ENCODE data around the gene SLC41A1.
"Not testable (repeated sequence)": the region's sequence is repeated elsewhere in the genome, so short reads cannot be mapped to it uniquely, and the experiment has no call there.

SLC41A1 gene

DNA sequence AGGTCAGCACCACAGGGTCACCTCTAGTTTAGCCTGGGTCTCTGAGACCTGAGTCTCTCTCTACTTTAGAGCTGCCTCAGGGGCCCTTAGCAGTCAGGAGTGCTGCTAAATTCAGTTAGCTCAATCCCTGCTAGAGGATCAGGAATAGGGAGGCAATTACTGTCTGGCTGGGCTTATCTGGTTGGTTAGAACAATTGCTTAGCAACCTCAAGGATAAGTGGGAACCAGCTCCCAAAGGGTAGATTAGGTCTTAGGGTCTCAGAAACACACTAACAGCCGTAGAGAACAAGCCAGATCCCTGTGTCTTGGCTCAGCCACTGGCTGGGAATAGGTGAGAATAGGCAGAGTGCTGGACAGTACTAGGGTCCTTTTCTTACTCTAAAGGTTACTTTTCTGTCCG is 29.2 kb upstream of the SLC41A1 start:
- no peak for DNase-seq
- Histone ChIP-seq H3K27me3 (replicated peaks; ENCODE audit: control insufficient read depth, insufficient read depth, low read length, poor library complexity, severe bottlenecking) (no peaks in the 10 kb centered on the region), H3K4me1 (ENCODE audit: control insufficient read depth, insufficient read depth, low read length, poor library complexity, severe bottlenecking) (no peaks in the 10 kb centered on the region), H3K4me3 (ENCODE audit: insufficient read depth, low read depth, low read length, poor library complexity, severe bottlenecking) (no peak overlapping the region), H3K9me3 (ENCODE audit: control insufficient read depth, low read length) (no peaks in the 10 kb centered on the region), H3K27ac (ENCODE audit: insufficient read depth, low read length, poor library complexity, severe bottlenecking) (no peak overlapping the region), H3K36me3 (ENCODE audit: control insufficient read depth, insufficient read depth, low read length) (no peaks in the 10 kb centered on the region)

DNA sequence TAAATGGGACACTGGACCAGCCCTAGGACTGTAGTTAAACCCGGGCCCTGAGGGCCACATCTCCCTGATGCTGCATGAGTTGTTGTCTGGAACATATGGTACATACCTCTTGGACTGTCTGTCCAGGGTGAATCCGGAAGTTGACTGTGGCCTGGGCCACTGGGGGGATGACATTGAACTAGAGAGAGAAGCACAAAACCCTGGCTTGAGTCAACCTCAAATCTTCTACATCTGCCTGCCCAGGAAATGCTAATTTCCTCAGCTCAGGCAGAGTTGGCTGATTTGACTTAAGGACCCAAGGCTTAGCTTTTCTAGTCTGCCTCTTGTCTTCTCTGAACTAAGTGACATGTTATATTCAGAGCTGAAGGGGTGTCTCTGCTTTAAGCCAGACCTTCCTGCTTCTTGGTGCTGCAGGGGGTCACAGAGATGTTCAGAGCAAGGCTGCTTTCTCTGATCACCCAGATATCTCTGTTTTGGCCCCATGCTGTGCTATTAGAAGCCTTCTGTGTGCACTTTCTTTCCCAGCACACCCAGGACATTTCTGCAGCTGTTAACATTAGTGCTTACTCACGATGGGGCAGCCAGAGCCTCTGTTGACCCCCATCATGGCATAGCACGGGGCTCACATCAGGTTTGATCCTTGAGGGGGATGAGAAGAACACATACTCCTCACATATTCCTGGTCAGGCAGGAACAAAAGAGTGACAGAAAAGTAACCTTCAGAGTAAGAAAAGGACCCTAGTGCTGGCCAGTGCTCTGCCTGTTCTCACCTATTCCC is 27.3 kb upstream of the SLC41A1 start:
- H3K9me3 ChIP-seq (ENCODE audit: control insufficient read depth, low read length): no peaks in the 10 kb centered on the region
- no peak overlapping the region for H3K27ac ChIP-seq (ENCODE audit: insufficient read depth, low read length, poor library complexity, severe bottlenecking)
- H3K4me3 ChIP-seq (ENCODE audit: insufficient read depth, low read depth, low read length, poor library complexity, severe bottlenecking): no peak overlapping the region
- DNase-seq: no peak
- no peaks in the 10 kb centered on the region for H3K36me3 ChIP-seq (ENCODE audit: control insufficient read depth, insufficient read depth, low read length)
- H3K27me3 ChIP-seq (replicated peaks; ENCODE audit: control insufficient read depth, insufficient read depth, low read length, poor library complexity, severe bottlenecking): no peaks in the 10 kb centered on the region
- H3K4me1 ChIP-seq (ENCODE audit: control insufficient read depth, insufficient read depth, low read length, poor library complexity, severe bottlenecking): no peaks in the 10 kb centered on the region

DNA sequence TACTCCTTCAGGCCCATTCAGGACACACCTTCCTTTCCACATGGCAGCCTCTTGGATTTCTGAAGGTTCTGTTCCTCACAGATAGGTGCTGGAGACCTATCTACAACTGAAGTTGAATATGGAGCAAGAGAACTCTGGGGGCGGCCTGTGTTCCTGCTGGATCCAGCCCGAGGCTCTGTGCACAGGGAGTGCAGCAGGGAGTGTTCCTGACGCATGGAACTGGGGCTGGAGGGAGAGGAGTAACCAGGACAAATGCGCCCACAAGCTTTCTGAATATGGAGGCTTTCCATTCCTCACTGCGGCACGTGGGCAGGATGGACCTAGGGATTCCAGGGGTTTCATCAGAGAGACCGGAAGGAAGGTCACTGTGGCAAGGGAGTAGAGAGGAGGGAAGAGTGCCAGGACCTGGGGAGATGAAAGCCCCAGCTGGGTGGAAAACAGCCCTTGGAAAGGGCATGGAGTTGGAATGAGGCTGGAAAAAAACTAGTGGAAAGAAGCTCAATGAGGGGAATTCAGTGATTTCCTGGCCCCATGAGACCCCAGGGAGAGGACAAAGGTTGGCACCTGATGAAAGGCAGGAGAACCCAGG is 24.5 kb upstream of the SLC41A1 start:
- no peak overlapping the region for H3K4me3 ChIP-seq (ENCODE audit: insufficient read depth, low read depth, low read length, poor library complexity, severe bottlenecking)
- no peak overlapping the region for H3K27ac ChIP-seq (ENCODE audit: insufficient read depth, low read length, poor library complexity, severe bottlenecking)
- no peak for DNase-seq
- no peaks in the 10 kb centered on the region for H3K4me1 ChIP-seq (ENCODE audit: control insufficient read depth, insufficient read depth, low read length, poor library complexity, severe bottlenecking)
- no peaks in the 10 kb centered on the region for H3K27me3 ChIP-seq (replicated peaks; ENCODE audit: control insufficient read depth, insufficient read depth, low read length, poor library complexity, severe bottlenecking)
- H3K36me3 ChIP-seq (ENCODE audit: control insufficient read depth, insufficient read depth, low read length): no peaks in the 10 kb centered on the region
- no peaks in the 10 kb centered on the region for H3K9me3 ChIP-seq (ENCODE audit: control insufficient read depth, low read length)

GRCh38 chr1:205834751-205835150 is 21.8 kb upstream of the SLC41A1 start:
- H3K4me3 ChIP-seq (ENCODE audit: insufficient read depth, low read depth, low read length, poor library complexity, severe bottlenecking): no peak overlapping the region
- no peaks in the 10 kb centered on the region for H3K27me3 ChIP-seq (replicated peaks; ENCODE audit: control insufficient read depth, insufficient read depth, low read length, poor library complexity, severe bottlenecking)
- no peak for DNase-seq

DNA sequence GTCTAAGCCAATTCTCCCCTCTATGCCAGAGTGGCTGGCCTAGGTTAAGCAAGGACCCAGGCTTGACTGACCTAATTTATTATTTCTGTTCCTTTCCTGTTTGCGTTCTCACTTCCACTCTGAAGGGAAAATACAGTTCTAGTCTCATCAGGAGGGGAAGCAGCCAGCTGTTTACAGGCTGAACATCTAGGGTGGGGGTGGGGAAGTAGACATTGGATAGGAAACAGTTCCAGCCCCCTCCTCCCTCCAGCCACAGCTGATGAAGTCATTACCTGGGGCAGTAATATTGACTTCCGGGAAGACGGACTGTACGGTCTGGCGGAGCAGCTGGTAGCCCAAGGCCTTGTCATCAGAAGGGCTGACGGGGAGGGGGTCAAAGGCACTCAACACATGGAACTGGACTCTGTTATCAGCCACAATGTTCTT is 19.3 kb upstream of the SLC41A1 start:
- no peak overlapping the region for H3K27ac ChIP-seq (ENCODE audit: insufficient read depth, low read length, poor library complexity, severe bottlenecking)
- DNase-seq: no peak
- no peaks in the 10 kb centered on the region for H3K27me3 ChIP-seq (replicated peaks; ENCODE audit: control insufficient read depth, insufficient read depth, low read length, poor library complexity, severe bottlenecking)
- H3K4me3 ChIP-seq (ENCODE audit: insufficient read depth, low read depth, low read length, poor library complexity, severe bottlenecking): no peak overlapping the region
- no peaks in the 10 kb centered on the region for H3K4me1 ChIP-seq (ENCODE audit: control insufficient read depth, insufficient read depth, low read length, poor library complexity, severe bottlenecking)
- no peaks in the 10 kb centered on the region for H3K36me3 ChIP-seq (ENCODE audit: control insufficient read depth, insufficient read depth, low read length)
- no peaks in the 10 kb centered on the region for H3K9me3 ChIP-seq (ENCODE audit: control insufficient read depth, low read length)

More at GRCh38 chr1:205834751-205835150, 21.8 kb upstream of the SLC41A1 start:
- Histone ChIP-seq H3K27ac (ENCODE audit: insufficient read depth, low read length, poor library complexity, severe bottlenecking) (no peak overlapping the region), H3K9me3 (ENCODE audit: control insufficient read depth, low read length) (no peaks in the 10 kb centered on the region), H3K36me3 (ENCODE audit: control insufficient read depth, insufficient read depth, low read length) (no peaks in the 10 kb centered on the region), H3K4me1 (ENCODE audit: control insufficient read depth, insufficient read depth, low read length, poor library complexity, severe bottlenecking) (no peaks in the 10 kb centered on the region)

DNA sequence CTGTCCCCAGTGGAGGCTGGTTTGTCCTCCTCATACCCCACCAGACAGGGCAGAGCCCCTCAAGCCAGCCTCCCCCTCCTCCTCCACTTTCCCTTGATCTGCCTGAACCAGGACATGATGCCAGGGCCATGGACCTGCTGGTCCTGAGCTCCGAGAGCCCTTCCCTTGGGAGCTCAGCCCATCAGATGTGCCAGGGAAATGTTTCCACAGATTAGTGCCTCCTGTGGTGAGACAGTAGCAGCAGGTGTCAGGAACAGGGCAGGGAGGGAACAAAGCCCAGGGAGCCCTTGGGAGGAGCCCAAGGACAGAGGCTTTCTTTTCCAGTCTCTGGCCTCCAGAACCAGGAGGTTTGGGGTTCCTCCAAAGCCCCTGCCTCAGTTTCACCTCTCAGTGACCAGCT is 14.6 kb upstream of the SLC41A1 start:
- H3K4me3 ChIP-seq (ENCODE audit: insufficient read depth, low read depth, low read length, poor library complexity, severe bottlenecking): no peak overlapping the region
- H3K4me1 ChIP-seq (ENCODE audit: control insufficient read depth, insufficient read depth, low read length, poor library complexity, severe bottlenecking): no peaks in the 10 kb centered on the region
- no peak overlapping the region for H3K27ac ChIP-seq (ENCODE audit: insufficient read depth, low read length, poor library complexity, severe bottlenecking)
- no peaks in the 10 kb centered on the region for H3K9me3 ChIP-seq (ENCODE audit: control insufficient read depth, low read length)
- no peaks in the 10 kb centered on the region for H3K36me3 ChIP-seq (ENCODE audit: control insufficient read depth, insufficient read depth, low read length)
- DNase-seq: no peak
- no peaks in the 10 kb centered on the region for H3K27me3 ChIP-seq (replicated peaks; ENCODE audit: control insufficient read depth, insufficient read depth, low read length, poor library complexity, severe bottlenecking)

GRCh38 chr1:205826995-205827394 is 14.0 kb upstream of the SLC41A1 start:
- H3K4me3 ChIP-seq (ENCODE audit: insufficient read depth, low read depth, low read length, poor library complexity, severe bottlenecking): no peak overlapping the region
- no peaks in the 10 kb centered on the region for H3K36me3 ChIP-seq (ENCODE audit: control insufficient read depth, insufficient read depth, low read length)
- no peak overlapping the region for H3K27ac ChIP-seq (ENCODE audit: insufficient read depth, low read length, poor library complexity, severe bottlenecking)
- no peak for DNase-seq
- no peaks in the 10 kb centered on the region for H3K4me1 ChIP-seq (ENCODE audit: control insufficient read depth, insufficient read depth, low read length, poor library complexity, severe bottlenecking)
- H3K9me3 ChIP-seq (ENCODE audit: control insufficient read depth, low read length): no peaks in the 10 kb centered on the region
- no peaks in the 10 kb centered on the region for H3K27me3 ChIP-seq (replicated peaks; ENCODE audit: control insufficient read depth, insufficient read depth, low read length, poor library complexity, severe bottlenecking)

DNA sequence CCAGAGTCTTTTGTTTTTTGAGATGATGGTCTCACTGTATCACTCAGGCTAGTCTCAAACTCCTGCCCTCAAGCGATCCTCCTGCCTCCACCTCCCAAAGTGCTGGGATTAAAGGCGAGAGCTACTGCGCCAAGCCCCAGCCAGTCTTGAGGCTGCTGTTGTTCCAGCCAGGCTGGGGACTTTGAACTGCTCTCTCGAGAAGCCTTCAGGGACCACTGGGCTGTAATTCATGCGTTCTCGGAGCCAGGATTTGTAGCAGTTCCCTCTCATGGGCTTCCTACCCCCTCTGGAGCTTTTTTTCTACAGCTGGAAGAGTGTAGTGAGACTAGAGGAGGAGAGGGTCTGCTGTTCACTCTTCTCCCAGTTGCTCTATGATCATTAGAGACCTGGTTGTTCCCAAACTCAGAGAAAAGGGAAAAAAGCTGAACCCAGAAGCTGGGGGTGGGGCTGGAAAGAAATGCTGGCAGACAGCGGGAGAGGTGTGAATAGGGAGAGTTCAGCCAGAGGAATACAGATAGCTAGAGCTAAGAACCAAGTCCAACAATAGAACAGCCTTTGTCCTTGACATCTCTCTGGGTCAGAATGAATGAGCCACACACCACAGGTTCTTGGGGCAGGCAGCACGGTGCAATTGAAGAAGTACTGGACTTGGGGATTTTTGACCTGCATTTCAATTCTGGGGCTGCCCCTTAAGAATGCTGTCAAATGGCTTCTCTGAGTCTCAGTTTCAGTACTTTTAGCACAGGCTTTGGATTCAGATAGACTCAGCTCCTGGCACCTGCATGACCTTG is 13.2 kb upstream of the SLC41A1 start:
- H3K9me3 ChIP-seq (ENCODE audit: control insufficient read depth, low read length): no peaks in the 10 kb centered on the region
- no peaks in the 10 kb centered on the region for H3K27me3 ChIP-seq (replicated peaks; ENCODE audit: control insufficient read depth, insufficient read depth, low read length, poor library complexity, severe bottlenecking)
- no peaks in the 10 kb centered on the region for H3K36me3 ChIP-seq (ENCODE audit: control insufficient read depth, insufficient read depth, low read length)
- no peaks in the 10 kb centered on the region for H3K4me1 ChIP-seq (ENCODE audit: control insufficient read depth, insufficient read depth, low read length, poor library complexity, severe bottlenecking)
- DNase-seq: no peak
- H3K27ac ChIP-seq (ENCODE audit: insufficient read depth, low read length, poor library complexity, severe bottlenecking): no peak overlapping the region
- H3K4me3 ChIP-seq (ENCODE audit: insufficient read depth, low read depth, low read length, poor library complexity, severe bottlenecking): no peak overlapping the region

- no peak overlapping the region for H3K27ac ChIP-seq (ENCODE audit: insufficient read depth, low read length, poor library complexity, severe bottlenecking)
- H3K9me3 ChIP-seq (ENCODE audit: control insufficient read depth, low read length): no peaks in the 10 kb centered on the region
- no peaks in the 10 kb centered on the region for H3K4me1 ChIP-seq (ENCODE audit: control insufficient read depth, insufficient read depth, low read length, poor library complexity, severe bottlenecking)
- DNase-seq: no peak
- H3K27me3 ChIP-seq (replicated peaks; ENCODE audit: control insufficient read depth, insufficient read depth, low read length, poor library complexity, severe bottlenecking): no peaks in the 10 kb centered on the region
- H3K4me3 ChIP-seq (ENCODE audit: insufficient read depth, low read depth, low read length, poor library complexity, severe bottlenecking): no peak overlapping the region
- H3K36me3 ChIP-seq (ENCODE audit: control insufficient read depth, insufficient read depth, low read length): no peaks in the 10 kb centered on the region
Measured at GRCh38 chr1:205824180-205824579, 11.2 kb upstream of the SLC41A1 start.

DNA sequence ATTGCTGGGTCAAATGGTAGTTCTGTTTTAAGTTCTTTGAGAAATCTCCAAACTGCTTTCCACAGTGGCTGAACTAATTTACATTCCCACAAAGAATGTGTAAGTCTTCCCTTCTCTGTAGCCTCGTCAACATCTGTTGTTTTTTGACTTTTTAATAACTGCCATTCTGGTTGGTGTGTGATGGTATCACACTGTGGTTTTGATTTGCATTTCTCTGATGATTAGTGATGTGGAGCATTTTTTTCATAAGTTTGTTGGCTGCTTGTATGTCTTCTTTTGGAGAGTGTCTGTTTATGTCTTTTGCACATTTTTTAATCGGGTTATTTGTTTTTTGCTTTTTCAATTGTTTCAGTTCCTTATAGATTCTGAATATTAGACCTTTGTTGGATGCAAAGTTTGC is 10.3 kb upstream of the SLC41A1 start:
- not testable (repeated sequence) for H3K4me1 ChIP-seq (ENCODE audit: control insufficient read depth, insufficient read depth, low read length, poor library complexity, severe bottlenecking); H3K36me3 ChIP-seq (ENCODE audit: control insufficient read depth, insufficient read depth, low read length); DNase-seq; H3K27me3 ChIP-seq (replicated peaks; ENCODE audit: control insufficient read depth, insufficient read depth, low read length, poor library complexity, severe bottlenecking); H3K27ac ChIP-seq (ENCODE audit: insufficient read depth, low read length, poor library complexity, severe bottlenecking); H3K9me3 ChIP-seq (ENCODE audit: control insufficient read depth, low read length); H3K4me3 ChIP-seq (ENCODE audit: insufficient read depth, low read depth, low read length, poor library complexity, severe bottlenecking)

All from effector memory CD4-positive, alpha-beta T cell (primary cell).